HepG2 (cell line): Measurements from ENCODE around the gene CMC4. TPM values are rescaled to one million over a fixed set of nuclear protein-coding genes. Genes with fewer than 3 reads are reported as not detected.

Experiments
- ARID3A ChIP-seq: IDR thresholded peaks from 2 replicates; pipeline ENCODE4 v1.6.1; 2012; ENCODE audit warnings: low read depth, low read length, improper control_type of control experiment
- CSRNP2 ChIP-seq: sonication (generic); formaldehyde crosslinking; conservative IDR thresholded peaks from 2 replicates; pipeline ENCODE4 v1.8.0; 2022; ENCODE audit warnings: low read depth, missing genetic modification reagents
- DDIT3 ChIP-seq: sonication (generic); formaldehyde crosslinking; IDR thresholded peaks from 2 replicates; pipeline ENCODE4 v1.4.0; 2020; ENCODE audit warnings: mild to moderate bottlenecking, missing genetic modification reagents
- FOXK2 ChIP-seq: fragments of 450-650 bp; IDR thresholded peaks from 2 replicates; pipeline ENCODE4 v1.6.1; 2016
- HINFP ChIP-seq: sonication (generic); formaldehyde crosslinking; IDR thresholded peaks from 2 replicates; pipeline ENCODE4 v1.4.0; 2020; ENCODE audit warnings: low read depth, mild to moderate bottlenecking, missing genetic modification reagents
- IRF2 ChIP-seq: IDR thresholded peaks from 2 replicates; pipeline ENCODE4 v1.6.1; 2018; ENCODE audit warnings: missing genetic modification reagents, missing compliant biosample characterization
- MAF1 ChIP-seq: sonication (generic); formaldehyde crosslinking; IDR thresholded peaks from 2 replicates; pipeline ENCODE4 v1.5.0; 2020; ENCODE audit warnings: missing genetic modification reagents, borderline replicate concordance
- PRMT3 ChIP-seq: sonication (generic); formaldehyde crosslinking; IDR thresholded peaks from 2 replicates; pipeline ENCODE4 v1.8.1; 2022; ENCODE audit warnings: low read depth, mild to moderate bottlenecking, moderate library complexity, missing genetic modification reagents, borderline replicate concordance
- ZFX ChIP-seq: sonication (generic); formaldehyde crosslinking; IDR thresholded peaks from 2 replicates; pipeline ENCODE4 v1.4.0; 2020; ENCODE audit warnings: mild to moderate bottlenecking, low read depth, missing genetic modification reagents, moderate library complexity
- ZNF10 ChIP-seq: sonication (generic); formaldehyde crosslinking; IDR thresholded peaks from 2 replicates; pipeline ENCODE4 v1.4.0; 2020; ENCODE audit warnings: mild to moderate bottlenecking, low read depth, missing genetic modification reagents, borderline replicate concordance
- ZNF687 ChIP-seq: sonication (generic); formaldehyde crosslinking; IDR thresholded peaks from 2 replicates; pipeline ENCODE4 v1.5.1; 2020; ENCODE audit warnings: mild to moderate bottlenecking, missing genetic modification reagents, moderate library complexity
- ZNF761 ChIP-seq: sonication (generic); formaldehyde crosslinking; conservative IDR thresholded peaks from 2 replicates; pipeline ENCODE4 v1.4.0; 2020; ENCODE audit warnings: mild to moderate bottlenecking, missing genetic modification reagents
- ZNF777 ChIP-seq: sonication (generic); formaldehyde crosslinking; IDR thresholded peaks from 2 replicates; pipeline ENCODE4 v1.4.0; 2020; ENCODE audit warnings: missing genetic modification reagents
- polyA plus RNA-seq, 8 experiments: library from polyadenylated mRNA; depleted of rRNA in 3 of 8; stranded (reverse) in 7 of 8; unstranded in 1 of 8; fragments of >200 nt; fragmentation: Illumina TruSeq in 4 of 8; extraction: Trizol in 4 of 8; gene quantifications; 2 replicates each; pipeline versions ENCODE4 v1.2.1 to v1.2.3, GENCODE V29; 2011 to 2016; ENCODE audit warnings: low read depth in 4 of 8, missing spikeins in 1 of 8, mixed read lengths in 1 of 8; ENCODE audit not compliant: insufficient read depth in 1 of 8
- total RNA-seq, 5 experiments: library from RNA; depleted of rRNA; stranded (reverse); fragments of >200 nt; fragmentation: Illumina TruSeq; extraction: Trizol; gene quantifications; 2 replicates each; pipeline ENCODE4 v1.2.3, GENCODE V29; 2016; ENCODE audit warnings: low read depth in 1 of 5

CMC4 gene
- total and polyA plus RNA-seq, 2 of the 13 experiments (the other 11 are each of a cell fraction or from before 2014, with no cell fraction given): 5.6 to 11.5 TPM

- TF ChIP-seq PRMT3 (CRISPR knock-in tag): no peak
- no peak for TF ChIP-seq ARID3A
- TF ChIP-seq CSRNP2: no peak
- peak; percentile 79 for TF ChIP-seq ZFX (CRISPR knock-in tag)
- no peak for TF ChIP-seq IRF2
- no peak for TF ChIP-seq ZNF10 (CRISPR knock-in tag)
- no peak for TF ChIP-seq HINFP (CRISPR knock-in tag)
- TF ChIP-seq ZNF777: peak; percentile 49; the same call in 1 of the 2 replicates
- no peak for TF ChIP-seq ZNF761 (CRISPR knock-in tag)
- peak; percentile 71 for TF ChIP-seq ZNF687 (CRISPR knock-in tag)
- no peak for TF ChIP-seq DDIT3 (CRISPR knock-in tag)
- no peak for TF ChIP-seq FOXK2
- TF ChIP-seq MAF1 (CRISPR knock-in tag): no peak
These were observed at the start of gene CMC4, which contains the start of the genes BRCC3 and MTCP1 (continued) for GRCh38 chrX:155070975-155071693.
